ENCODE results near the gene RABEP1.

DNA sequence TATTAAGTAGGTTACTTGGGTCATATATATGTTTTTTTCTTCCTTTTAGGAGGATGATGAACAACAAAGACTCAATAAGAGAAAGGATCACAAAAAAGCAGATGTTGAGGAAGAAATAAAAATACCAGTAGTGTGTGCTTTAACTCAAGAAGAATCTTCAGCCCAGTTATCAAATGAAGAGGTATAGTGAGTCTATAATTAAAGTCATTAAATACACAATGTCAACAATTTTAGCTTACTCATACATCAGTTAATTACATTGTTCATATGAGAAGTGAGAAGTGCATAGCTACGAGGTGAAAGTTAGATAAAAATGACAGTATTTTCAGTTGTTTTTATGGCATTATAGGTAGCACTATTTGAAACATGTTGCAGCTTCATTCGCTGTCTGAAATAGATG is 72.2 kb downstream of the RABEP1 start:
- TF ChIP-seq EP300 (IDR thresholded peaks at IDR 0.05) (no peak), CTCF (IDR thresholded peaks at IDR 0.05) (no peak)

All from ovary (tissue), 3 donors.